ENCODE results near the gene PNPLA6.

Gene PNPLA6

GRCh38 chr19:7540761-7541474 lies 5.4 kb downstream of the PNPLA6 start:
- in situ Hi-C loops (cut with MboI; ENCODE audit: low pct_unique_long_range_greater_than_20kb, low sequenced_read_pairs, unreplicated experiment): no loop called here
- no peak for TF ChIP-seq CTCF (IDR thresholded peaks at IDR 0.05; ENCODE audit: extremely low read depth, insufficient read depth, missing control alignments)
- DNase-seq (ENCODE audit: low spot score): no peak

GRCh38 chr19:7541475-7541824 lies 5.9 kb downstream of the PNPLA6 start:
- in situ Hi-C loops (cut with MboI; ENCODE audit: low pct_unique_long_range_greater_than_20kb, low sequenced_read_pairs, unreplicated experiment): no loop called here

GRCh38 chr19:7541828-7542443 lies 6.4 kb downstream of the PNPLA6 start:
- TF ChIP-seq CTCF (IDR thresholded peaks at IDR 0.05; ENCODE audit: extremely low read depth, insufficient read depth, missing control alignments): no peak
- in situ Hi-C loops (cut with MboI; ENCODE audit: low pct_unique_long_range_greater_than_20kb, low sequenced_read_pairs, unreplicated experiment): no loop called here
- DNase-seq (ENCODE audit: low spot score): no peak

More at GRCh38 chr19:7541475-7541824, 5.9 kb downstream of the PNPLA6 start:
- no peak for DNase-seq (ENCODE audit: low spot score)
- TF ChIP-seq CTCF (IDR thresholded peaks at IDR 0.05; ENCODE audit: extremely low read depth, insufficient read depth, missing control alignments): no peak

GRCh38 chr19:7542556-7543348 lies 7.2 kb downstream of the PNPLA6 start:
- TF ChIP-seq CTCF (IDR thresholded peaks at IDR 0.05; ENCODE audit: extremely low read depth, insufficient read depth, missing control alignments): no peak
- no peak for DNase-seq (ENCODE audit: low spot score)
- in situ Hi-C loops (cut with MboI; ENCODE audit: low pct_unique_long_range_greater_than_20kb, low sequenced_read_pairs, unreplicated experiment): no loop called here

- DNase-seq (ENCODE audit: low spot score): no peak
- in situ Hi-C loops (cut with MboI; ENCODE audit: low pct_unique_long_range_greater_than_20kb, low sequenced_read_pairs, unreplicated experiment): no loop called here
- TF ChIP-seq CTCF (IDR thresholded peaks at IDR 0.05; ENCODE audit: extremely low read depth, insufficient read depth, missing control alignments): no peak
These were observed 9.1 kb downstream of the PNPLA6 start for GRCh38 chr19:7544626-7545025.

- no peak for DNase-seq (ENCODE audit: low spot score)
- in situ Hi-C loops (cut with MboI; ENCODE audit: low pct_unique_long_range_greater_than_20kb, low sequenced_read_pairs, unreplicated experiment): no loop called here
- no peak for TF ChIP-seq CTCF (IDR thresholded peaks at IDR 0.05; ENCODE audit: extremely low read depth, insufficient read depth, missing control alignments)
These were observed 9.8 kb downstream of the PNPLA6 start for GRCh38 chr19:7545300-7545699.

Measured in GM13977 (cell line).